PC-9 (cell line): ENCODE results near the gene PARM1. TPM values are rescaled to one million over a fixed set of nuclear protein-coding genes. Genes with fewer than 3 reads are reported as not detected.
A peak's percentile ranks its signal among the peaks of the same experiment; 100 is the strongest.

Source experiments
- BruUV-seq: library from RNA; stranded (reverse); fragments of 400-500 nt; replicated peaks from 2 replicates; lab custom pipeline; 2021; lab: Mats Ljungman, UMichigan
- CTCF ChIA-PET: fragments of 300-600 bp; sonication (Branson Sonifier 250); formaldehyde crosslinking; loops from one replicate; lab custom pipeline; 2022; ENCODE audit warnings: antibody characterized with exemption; lab: Charles Lee
- POLR2A ChIA-PET: fragments of 300-600 bp; sonication (Branson Sonifier 250); formaldehyde crosslinking; loops from one replicate; lab custom pipeline; 2022; ENCODE audit warnings: antibody characterized with exemption; ENCODE audit not compliant: unreplicated experiment; lab: Charles Lee
- DNase-seq, 2 experiments: peaks; one replicate each; pipeline versions ENCODE4 v3.0.0 to v3.0.0-alpha.2; 2015 to 2022; ENCODE audit warnings: mixed read lengths in 1 of 2
- H2AFZ ChIP-seq: fragments of 200-600 bp; sonication (generic); 2 replicates; pipeline ENCODE4 v1.8.1; 2017; ENCODE audit warnings: antibody characterized with exemption
- H3F3A ChIP-seq: fragments of 200-600 bp; sonication (generic); 2 replicates; pipeline ENCODE4 v1.8.1; 2017; ENCODE audit warnings: antibody characterized with exemption, mild to moderate bottlenecking, low read depth; ENCODE audit not compliant: insufficient read depth
- H3K27ac ChIP-seq: fragments of 200-600 bp; sonication (generic); 2 replicates; pipeline ENCODE4 v1.6.1; 2016; ENCODE audit warnings: mixed run types
- H3K27me3 ChIP-seq: fragments of 200-600 bp; sonication (generic); 2 replicates; pipeline ENCODE4 v1.6.1; 2016; ENCODE audit warnings: low read depth, mixed run types; ENCODE audit not compliant: insufficient read depth
- H3K36me3 ChIP-seq: fragments of 200-600 bp; sonication (generic); 2 replicates; pipeline ENCODE4 v1.6.1; 2016; ENCODE audit warnings: low read depth, mixed run types
- H3K4me1 ChIP-seq: fragments of 200-600 bp; sonication (generic); replicated peaks from 2 replicates; pipeline ENCODE4 v1.6.1; 2016; ENCODE audit warnings: mixed run types; ENCODE audit not compliant: insufficient read depth
- H3K4me2 ChIP-seq: fragments of 200-600 bp; sonication (generic); 2 replicates; pipeline ENCODE4 v1.6.1; 2017; ENCODE audit warnings: mixed run types
- H3K4me3 ChIP-seq: fragments of 200-600 bp; sonication (generic); 2 replicates; pipeline ENCODE4 v1.6.1; 2016; ENCODE audit warnings: mixed run types
- H3K79me2 ChIP-seq: fragments of 200-600 bp; sonication (generic); 2 replicates; pipeline ENCODE4 v1.6.1; 2017; ENCODE audit warnings: low read depth, mixed run types
- H3K9me2 ChIP-seq: fragments of 200-600 bp; sonication (generic); 2 replicates; pipeline ENCODE4 v1.8.1; 2017; ENCODE audit warnings: mild to moderate bottlenecking; ENCODE audit not compliant: insufficient read depth
- H3K9me3 ChIP-seq: fragments of 200-600 bp; sonication (generic); 2 replicates; pipeline ENCODE4 v1.8.1; 2016; ENCODE audit warnings: low read depth; ENCODE audit not compliant: insufficient read depth
- H4K20me1 ChIP-seq: fragments of 200-600 bp; sonication (generic); 2 replicates; pipeline ENCODE4 v1.8.1; 2017; ENCODE audit not compliant: insufficient read depth
- EZH2 ChIP-seq: fragments of 200-600 bp; sonication (generic); IDR thresholded peaks from 2 replicates; pipeline ENCODE4 v1.8.0; 2017; ENCODE audit warnings: antibody characterized with exemption, low read depth
- intact Hi-C: fragments of 100-400 bp; cut with micrococcal nuclease; formaldehyde crosslinking; loops from one replicate; pipeline ENCODE4 v1.10.0; 2022; ENCODE audit not compliant: unreplicated experiment
- total RNA-seq: library from RNA; stranded (reverse); gene quantifications from 2 replicates; pipeline ENCODE4 v1.2.3, GENCODE V29; 2021
- TF ChIP-seq, protein P1 (sequence below): fragments of 200-600 bp; sonication (generic); conservative IDR thresholded peaks from 2 replicates; pipeline ENCODE4 v1.6.1; 2017; ENCODE audit warnings: mixed run types, antibody characterized with exemption, mild to moderate bottlenecking, moderate library complexity

Gene PARM1
- total RNA-seq, 1 experiment from 2014 or later: 0.44 TPM

DNA sequence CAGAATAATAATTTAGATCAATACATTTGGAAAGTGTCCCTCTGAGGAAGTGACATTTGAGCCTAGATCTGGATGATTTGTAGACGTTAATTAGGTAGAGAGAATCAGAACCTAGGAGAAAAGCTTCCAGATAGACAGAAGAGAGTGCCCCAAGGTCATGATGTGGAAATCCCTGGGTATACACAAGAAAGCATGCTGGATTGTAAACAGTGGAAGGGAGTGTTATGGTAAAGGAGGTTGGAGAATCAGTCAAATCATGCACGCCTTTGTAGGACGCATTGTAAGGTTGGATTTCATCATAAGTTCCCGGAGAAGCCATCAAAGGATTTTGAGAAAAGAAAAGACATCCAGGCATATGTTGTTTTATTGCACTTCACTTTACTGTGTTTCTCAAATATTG, 156.3 kb downstream of the PARM1 start:
- no peaks in the 10 kb centered on the region for H3K79me2 ChIP-seq
- BruUV-seq: no TSS peak
- intact Hi-C loops: no loop called here
- no peak overlapping the region for H3K4me3 ChIP-seq
- H3K4me1 ChIP-seq: no peaks in the 10 kb centered on the region
- H3K36me3 ChIP-seq: no peaks in the 10 kb centered on the region
- H4K20me1 ChIP-seq: no peaks in the 10 kb centered on the region
- CTCF ChIA-PET: no interaction called here
- no peak overlapping the region for H2AFZ ChIP-seq
- no peak for DNase-seq
- H3K4me2 ChIP-seq: no peak overlapping the region
- TF ChIP-seq, protein P1, sequence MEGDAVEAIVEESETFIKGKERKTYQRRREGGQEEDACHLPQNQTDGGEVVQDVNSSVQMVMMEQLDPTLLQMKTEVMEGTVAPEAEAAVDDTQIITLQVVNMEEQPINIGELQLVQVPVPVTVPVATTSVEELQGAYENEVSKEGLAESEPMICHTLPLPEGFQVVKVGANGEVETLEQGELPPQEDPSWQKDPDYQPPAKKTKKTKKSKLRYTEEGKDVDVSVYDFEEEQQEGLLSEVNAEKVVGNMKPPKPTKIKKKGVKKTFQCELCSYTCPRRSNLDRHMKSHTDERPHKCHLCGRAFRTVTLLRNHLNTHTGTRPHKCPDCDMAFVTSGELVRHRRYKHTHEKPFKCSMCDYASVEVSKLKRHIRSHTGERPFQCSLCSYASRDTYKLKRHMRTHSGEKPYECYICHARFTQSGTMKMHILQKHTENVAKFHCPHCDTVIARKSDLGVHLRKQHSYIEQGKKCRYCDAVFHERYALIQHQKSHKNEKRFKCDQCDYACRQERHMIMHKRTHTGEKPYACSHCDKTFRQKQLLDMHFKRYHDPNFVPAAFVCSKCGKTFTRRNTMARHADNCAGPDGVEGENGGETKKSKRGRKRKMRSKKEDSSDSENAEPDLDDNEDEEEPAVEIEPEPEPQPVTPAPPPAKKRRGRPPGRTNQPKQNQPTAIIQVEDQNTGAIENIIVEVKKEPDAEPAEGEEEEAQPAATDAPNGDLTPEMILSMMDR: no peak
- no peak for TF ChIP-seq EZH2
- H3K27ac ChIP-seq: no peak overlapping the region
- no peaks in the 10 kb centered on the region; the same call in 1 of the 2 replicates for H3K9me2 ChIP-seq
- no peaks in the 10 kb centered on the region for H3K9me3 ChIP-seq
- POLR2A ChIA-PET: no interaction called here
- H3F3A ChIP-seq: no peaks in the 10 kb centered on the region
- H3K27me3 ChIP-seq: no peaks in the 10 kb centered on the region

DNA sequence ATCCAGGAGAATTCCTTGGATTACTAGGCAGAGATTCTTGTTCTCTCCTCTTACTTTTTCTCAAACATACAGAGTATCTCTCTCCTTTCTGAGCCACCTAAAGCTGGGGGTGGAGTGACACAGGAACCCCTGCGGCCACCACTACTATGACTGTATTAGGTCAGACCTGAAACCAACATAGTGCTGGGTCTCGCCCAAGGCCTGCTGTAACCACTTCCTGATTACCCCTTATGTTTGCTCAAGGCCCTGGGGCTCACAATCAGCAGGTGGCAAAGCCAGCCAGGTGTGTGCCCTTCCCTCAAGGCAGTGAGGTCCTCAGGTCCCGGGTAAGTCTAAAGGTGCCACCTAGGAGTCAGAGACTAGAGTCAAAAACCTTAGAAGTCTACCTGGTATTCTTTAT, 166.4 kb downstream of the PARM1 start:
- ChIA-PET POLR2A (no interaction called here), CTCF (interaction anchor here (0.5 kb wide), 1 partner anchor 82 kb away, joined by 12 read pairs; no protein-coding TSS in a partner anchor)
- Histone ChIP-seq H3K9me3 (peaks cover 4% of the 10 kb centered on the region; the same call in 1 of the 2 replicates), H3K4me2 (peak overlapping the region; percentile 39), H4K20me1 (no peaks in the 10 kb centered on the region), H3K9me2 (no peaks in the 10 kb centered on the region), H3F3A (peaks cover 16% of the 10 kb centered on the region; the same call in 1 of the 2 replicates), H3K4me1 (peaks cover 24% of the 10 kb centered on the region), H3K36me3 (no peaks in the 10 kb centered on the region), H3K4me3 (no peak overlapping the region; the same call in 1 of the 2 replicates), H2AFZ (no peak overlapping the region), H3K27ac (peak overlapping the region; percentile 65), H3K27me3 (no peaks in the 10 kb centered on the region), H3K79me2 (no peaks in the 10 kb centered on the region)
- intact Hi-C loops: no loop called here
- peak; percentile 31 to 91 for DNase-seq
- no TSS peak for BruUV-seq
- no peak for TF ChIP-seq EZH2
- TF ChIP-seq, protein P1: no peak

Other genes with a start within 250 kb of the PARM1 start
- 4.5 TPM in 2 replicates for gene BTC, start 138.6 kb upstream of the PARM1 start, total RNA-seq